Measurements from ENCODE around the gene SPTY2D1. TPM values are rescaled to one million over a fixed set of nuclear protein-coding genes. Genes with fewer than 3 reads are reported as not detected.

SPTY2D1 gene, protein sequence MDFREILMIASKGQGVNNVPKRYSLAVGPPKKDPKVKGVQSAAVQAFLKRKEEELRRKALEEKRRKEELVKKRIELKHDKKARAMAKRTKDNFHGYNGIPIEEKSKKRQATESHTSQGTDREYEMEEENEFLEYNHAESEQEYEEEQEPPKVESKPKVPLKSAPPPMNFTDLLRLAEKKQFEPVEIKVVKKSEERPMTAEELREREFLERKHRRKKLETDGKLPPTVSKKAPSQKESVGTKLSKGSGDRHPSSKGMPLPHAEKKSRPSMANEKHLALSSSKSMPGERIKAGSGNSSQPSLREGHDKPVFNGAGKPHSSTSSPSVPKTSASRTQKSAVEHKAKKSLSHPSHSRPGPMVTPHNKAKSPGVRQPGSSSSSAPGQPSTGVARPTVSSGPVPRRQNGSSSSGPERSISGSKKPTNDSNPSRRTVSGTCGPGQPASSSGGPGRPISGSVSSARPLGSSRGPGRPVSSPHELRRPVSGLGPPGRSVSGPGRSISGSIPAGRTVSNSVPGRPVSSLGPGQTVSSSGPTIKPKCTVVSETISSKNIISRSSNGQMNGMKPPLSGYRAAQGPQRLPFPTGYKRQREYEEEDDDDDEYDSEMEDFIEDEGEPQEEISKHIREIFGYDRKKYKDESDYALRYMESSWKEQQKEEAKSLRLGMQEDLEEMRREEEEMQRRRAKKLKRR
- 10 to 100 TPM in 1 of 2 donors, 1 to 10 TPM in 1; 9.9 to 11.8 TPM for total RNA-seq
- polyA plus RNA-seq: 1 to 10 TPM; 3.0 to 4.7 TPM

GRCh38 chr11:18634140-18635032 lies at the start of gene SPTY2D1:
Gene SPTY2D1 (minus strand): TSS chr11:18634342. CDS start chr11:18634257, 85 bp downstream.
- WGBS: under 1% methylated on average over 60 of the region's 60 CpGs

More at GRCh38 chr11:18634140-18635032, at the start of gene SPTY2D1:
- H3K36me3 ChIP-seq (ENCODE audit: control insufficient read depth in 4 of 4, insufficient read depth in 3 of 4, low read depth in 1 of 4, low read length in 3 of 4): no peaks in the 10 kb centered on the region
- peak within 1 kb of the TSS; percentile 78 to 94 (median 88) for H3K4me3 ChIP-seq (ENCODE audit: low read depth in 1 of 3, low read length in 3 of 3)
- peak within 1 kb of the TSS; percentile 77 to 88 for H3K27ac ChIP-seq (ENCODE audit: low read depth in 1 of 2, low read length in 2 of 2)
- no peaks in the 10 kb centered on the region for H3K27me3 ChIP-seq (ENCODE audit: control insufficient read depth in 4 of 4, insufficient read depth in 4 of 4, low read length in 3 of 4)
- H3K4me1 ChIP-seq (ENCODE audit: control insufficient read depth in 4 of 4, insufficient read depth in 4 of 4, low read length in 3 of 4): peaks cover 9 to 16% (median 13%) of the 10 kb centered on the region in 4 donors
- peak within 1 kb of the TSS; percentile 66 to 92 for H3K9ac ChIP-seq (ENCODE audit: low read depth in 1 of 2, low read length in 2 of 2)
- no peaks in the 10 kb centered on the region for H3K9me3 ChIP-seq (ENCODE audit: control insufficient read depth in 4 of 4, low read length in 3 of 4)
- peak; percentile 95 for DNase-seq (ENCODE audit: low spot score)
- TF ChIP-seq, protein P1, sequence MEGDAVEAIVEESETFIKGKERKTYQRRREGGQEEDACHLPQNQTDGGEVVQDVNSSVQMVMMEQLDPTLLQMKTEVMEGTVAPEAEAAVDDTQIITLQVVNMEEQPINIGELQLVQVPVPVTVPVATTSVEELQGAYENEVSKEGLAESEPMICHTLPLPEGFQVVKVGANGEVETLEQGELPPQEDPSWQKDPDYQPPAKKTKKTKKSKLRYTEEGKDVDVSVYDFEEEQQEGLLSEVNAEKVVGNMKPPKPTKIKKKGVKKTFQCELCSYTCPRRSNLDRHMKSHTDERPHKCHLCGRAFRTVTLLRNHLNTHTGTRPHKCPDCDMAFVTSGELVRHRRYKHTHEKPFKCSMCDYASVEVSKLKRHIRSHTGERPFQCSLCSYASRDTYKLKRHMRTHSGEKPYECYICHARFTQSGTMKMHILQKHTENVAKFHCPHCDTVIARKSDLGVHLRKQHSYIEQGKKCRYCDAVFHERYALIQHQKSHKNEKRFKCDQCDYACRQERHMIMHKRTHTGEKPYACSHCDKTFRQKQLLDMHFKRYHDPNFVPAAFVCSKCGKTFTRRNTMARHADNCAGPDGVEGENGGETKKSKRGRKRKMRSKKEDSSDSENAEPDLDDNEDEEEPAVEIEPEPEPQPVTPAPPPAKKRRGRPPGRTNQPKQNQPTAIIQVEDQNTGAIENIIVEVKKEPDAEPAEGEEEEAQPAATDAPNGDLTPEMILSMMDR (IDR thresholded peaks at IDR 0.05; ENCODE audit: low read depth, low read length, missing input control): peak; percentile 17
- TF ChIP-seq YY1 (IDR thresholded peaks at IDR 0.05) (peak; percentile 86), GABPA (IDR thresholded peaks at IDR 0.05 in 1 of 2, conservative IDR thresholded peaks at IDR 0.05 in 1 of 2) (peak; percentile 92 to 99), ATF3 (IDR thresholded peaks at IDR 0.05) (no peak), RXRA (IDR thresholded peaks at IDR 0.05) (peak; percentile 36 to 43), SP1 (IDR thresholded peaks at IDR 0.05) (peak; percentile 75), EGR1 (IDR thresholded peaks at IDR 0.05; ENCODE audit: low read depth in 2 of 2) (peak; percentile 89 to 93), RAD21 (IDR thresholded peaks at IDR 0.05) (peak; percentile 36 to 58), HNF4G (IDR thresholded peaks at IDR 0.05) (no peak), MAX (IDR thresholded peaks at IDR 0.05) (peak; percentile 83), HNF4A (conservative IDR thresholded peaks at IDR 0.05) (peak; percentile 47 to 49), NR2F2 (IDR thresholded peaks at IDR 0.05) (peak; percentile 20), ZBTB33 (IDR thresholded peaks at IDR 0.05) (peak; percentile 96), REST (IDR thresholded peaks at IDR 0.05) (peak; percentile 25), TAF1 (conservative IDR thresholded peaks at IDR 0.05) (peak; percentile 85), JUND (IDR thresholded peaks at IDR 0.05) (peak in 1 of 2 donors; percentile 46), FOXA2 (IDR thresholded peaks at IDR 0.05) (no peak), FOXA1 (IDR thresholded peaks at IDR 0.05) (peak; percentile 28)
